ENCODE data around the gene WDR45B.
"Not testable (repeated sequence)": the region's sequence is repeated elsewhere in the genome, so short reads cannot be mapped to it uniquely, and the experiment has no call there.

Gene WDR45B

GRCh38 chr17:82658331-82658730, 10.1 kb upstream of the WDR45B start:
- in situ Hi-C loops (cut with MboI; ENCODE audit: low sequenced_read_pairs) = no loop called here

DNA sequence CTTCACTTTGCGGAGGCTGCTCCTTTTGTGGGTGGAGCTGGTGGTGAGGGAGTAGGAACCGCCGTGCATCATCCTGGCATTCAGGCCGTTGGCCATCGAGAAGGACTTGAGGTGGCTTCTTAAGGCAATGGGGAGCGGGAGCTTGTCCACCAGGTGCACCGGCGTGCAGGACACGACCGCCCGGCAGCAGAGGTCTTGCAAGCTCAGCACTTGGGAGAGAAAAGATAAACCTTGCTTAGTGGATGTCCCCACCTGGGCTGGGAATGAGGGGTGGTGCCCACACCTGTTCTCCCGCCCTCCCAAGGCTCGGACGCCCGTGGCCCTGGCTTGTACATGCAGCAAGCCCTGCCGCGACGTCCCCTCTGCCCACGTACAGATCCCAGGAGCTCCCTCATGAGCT, 9.7 kb upstream of the WDR45B start:
- in situ Hi-C loops (cut with MboI; ENCODE audit: low sequenced_read_pairs) = no loop called here

DNA sequence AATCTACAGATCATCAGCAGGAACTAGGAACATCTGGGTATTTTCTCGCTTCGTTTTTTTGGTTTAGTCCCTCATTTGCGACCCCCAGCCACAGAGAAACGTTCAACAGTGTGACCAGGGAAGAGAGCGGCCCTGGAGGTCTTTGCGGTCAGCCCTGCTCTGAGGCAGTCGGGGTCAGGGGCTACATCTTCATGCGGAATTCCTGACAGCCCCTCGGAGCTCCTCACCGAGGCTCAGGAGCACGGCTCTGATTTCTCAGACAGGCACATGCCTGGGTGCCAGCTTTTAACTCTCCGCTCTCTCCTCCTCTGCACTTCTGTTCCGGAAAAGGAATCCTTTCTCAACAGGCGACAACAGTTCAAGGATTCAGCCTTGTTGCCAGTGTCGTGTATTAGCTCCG, 8.0 kb upstream of the WDR45B start:
- in situ Hi-C loops (cut with MboI; ENCODE audit: low sequenced_read_pairs) = no loop called here

GRCh38 chr17:82655523-82655922, 7.3 kb upstream of the WDR45B start:
- in situ Hi-C loops (cut with MboI; ENCODE audit: low sequenced_read_pairs) = no loop called here

GRCh38 chr17:82655038-82655479, 6.8 kb upstream of the WDR45B start:
- in situ Hi-C loops (cut with MboI; ENCODE audit: low sequenced_read_pairs) = no loop called here

DNA sequence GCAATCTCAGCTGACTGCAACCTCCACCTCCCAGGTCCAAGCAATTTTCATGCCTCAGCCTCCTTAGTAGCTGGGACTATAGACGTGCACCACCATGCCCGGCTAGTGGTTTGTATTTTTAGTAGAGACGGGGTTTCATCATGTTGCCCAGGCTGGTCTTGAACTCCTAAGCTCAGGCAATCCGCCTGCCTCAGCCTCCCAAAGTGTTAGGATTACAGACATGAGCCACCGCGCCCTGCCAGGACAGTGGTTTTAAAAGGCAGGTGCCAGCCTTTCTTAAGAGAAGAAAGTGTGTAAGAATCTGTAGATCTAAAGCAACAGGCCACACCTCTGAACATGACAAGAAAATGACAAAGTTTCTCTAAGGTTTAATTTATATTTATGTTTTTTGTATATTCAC, 6.4 kb upstream of the WDR45B start:
- in situ Hi-C loops (cut with MboI; ENCODE audit: low sequenced_read_pairs) = not testable (repeated sequence)

GRCh38 chr17:82653651-82654528, 5.6 kb upstream of the WDR45B start:
- in situ Hi-C loops (cut with MboI; ENCODE audit: low sequenced_read_pairs) = no loop called here

GRCh38 chr17:82650723-82651122, 2.5 kb upstream of the WDR45B start:
- in situ Hi-C loops (cut with MboI; ENCODE audit: low sequenced_read_pairs) = no loop called here

GRCh38 chr17:82649501-82650261, 1.4 kb upstream of the WDR45B start:
- in situ Hi-C loops (cut with MboI; ENCODE audit: low sequenced_read_pairs) = no loop called here

DNA sequence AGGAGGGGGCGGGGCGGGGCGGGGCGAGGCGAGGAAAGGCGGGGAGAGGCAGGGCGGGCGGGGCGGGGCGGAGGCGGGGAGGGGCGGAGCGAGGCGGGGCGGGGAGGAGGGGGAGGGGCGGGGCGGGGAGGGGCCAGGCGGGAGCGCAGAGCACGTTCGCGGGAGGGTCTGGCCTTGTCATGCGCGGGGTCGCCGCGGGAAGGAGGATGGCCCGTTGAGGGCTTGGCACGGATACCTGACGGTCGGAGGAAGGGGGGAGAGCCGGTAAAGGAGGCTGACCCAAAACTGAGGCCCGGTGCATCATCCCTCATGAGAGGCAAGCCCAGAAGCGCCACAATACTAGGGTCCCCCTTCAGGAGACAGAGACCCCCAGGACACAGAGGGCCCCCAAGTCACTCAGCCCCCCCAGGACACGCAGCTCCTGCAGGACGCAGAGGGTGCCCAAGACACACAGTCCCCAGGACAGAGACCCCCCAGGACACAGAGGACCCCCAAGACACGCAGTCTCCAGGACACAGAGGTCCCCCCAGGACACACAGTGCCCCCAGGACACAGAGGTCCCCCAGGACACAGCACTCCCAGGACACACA, 593 bp upstream of the WDR45B start:
- in situ Hi-C loops (cut with MboI; ENCODE audit: low sequenced_read_pairs) = no loop called here

- in situ Hi-C loops (cut with MboI; ENCODE audit: low sequenced_read_pairs) = no loop called here
Observed at GRCh38 chr17:82647593-82648164, 565 bp downstream of the WDR45B start.

GRCh38 chr17:82645516-82645915, 2.7 kb downstream of the WDR45B start:
- in situ Hi-C loops (cut with MboI; ENCODE audit: low sequenced_read_pairs) = no loop called here

- in situ Hi-C loops (cut with MboI; ENCODE audit: low sequenced_read_pairs) = no loop called here
Observed at GRCh38 chr17:82644148-82644547, 4.1 kb downstream of the WDR45B start.

DNA sequence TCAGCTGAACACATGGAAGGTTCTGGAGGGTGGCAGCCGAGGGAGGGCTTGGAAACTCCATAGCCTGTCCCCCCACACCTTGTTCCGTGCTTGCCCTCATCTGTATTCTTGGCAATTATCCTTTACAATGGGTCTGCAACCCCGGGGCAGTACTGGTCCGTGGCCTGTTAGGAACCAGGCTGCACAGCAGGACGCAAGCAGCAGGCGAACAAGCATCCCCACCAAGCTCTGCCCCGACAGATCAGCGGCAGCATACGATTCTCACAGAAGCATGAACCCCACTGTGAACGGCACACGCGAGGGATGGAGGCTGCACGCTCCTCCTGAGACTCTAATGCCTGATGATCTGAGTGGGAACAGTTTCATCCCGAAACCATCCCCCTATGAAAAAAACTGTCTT, 6.2 kb downstream of the WDR45B start:
- in situ Hi-C loops (cut with MboI; ENCODE audit: low sequenced_read_pairs) = no loop called here

DNA sequence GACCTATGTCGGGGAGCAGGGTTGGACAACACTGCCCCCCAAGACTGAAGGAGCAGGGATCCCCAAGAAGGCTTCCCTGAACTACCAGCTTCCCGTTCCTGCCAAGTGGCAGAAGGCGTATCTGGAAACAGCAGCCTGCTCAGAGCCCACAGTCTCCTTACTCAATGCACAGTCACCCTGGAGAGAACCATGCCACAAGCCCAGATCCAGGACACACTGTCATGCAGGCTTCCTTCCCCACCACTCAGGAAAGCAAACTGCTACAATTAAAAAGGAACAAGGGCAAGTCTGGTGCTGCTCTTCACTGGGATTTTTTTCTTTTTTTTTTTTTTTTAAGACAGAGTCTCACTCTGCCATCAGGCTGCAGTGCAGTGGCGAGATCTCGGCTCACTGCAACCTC, 8.2 kb downstream of the WDR45B start:
- in situ Hi-C loops (cut with MboI; ENCODE audit: low sequenced_read_pairs) = no loop called here

- in situ Hi-C loops (cut with MboI; ENCODE audit: low sequenced_read_pairs) = no loop called here
Observed at GRCh38 chr17:82639628-82640027, 8.6 kb downstream of the WDR45B start.

GRCh38 chr17:82638183-82638773, 10.0 kb downstream of the WDR45B start:
- in situ Hi-C loops (cut with MboI; ENCODE audit: low sequenced_read_pairs) = no loop called here

DNA sequence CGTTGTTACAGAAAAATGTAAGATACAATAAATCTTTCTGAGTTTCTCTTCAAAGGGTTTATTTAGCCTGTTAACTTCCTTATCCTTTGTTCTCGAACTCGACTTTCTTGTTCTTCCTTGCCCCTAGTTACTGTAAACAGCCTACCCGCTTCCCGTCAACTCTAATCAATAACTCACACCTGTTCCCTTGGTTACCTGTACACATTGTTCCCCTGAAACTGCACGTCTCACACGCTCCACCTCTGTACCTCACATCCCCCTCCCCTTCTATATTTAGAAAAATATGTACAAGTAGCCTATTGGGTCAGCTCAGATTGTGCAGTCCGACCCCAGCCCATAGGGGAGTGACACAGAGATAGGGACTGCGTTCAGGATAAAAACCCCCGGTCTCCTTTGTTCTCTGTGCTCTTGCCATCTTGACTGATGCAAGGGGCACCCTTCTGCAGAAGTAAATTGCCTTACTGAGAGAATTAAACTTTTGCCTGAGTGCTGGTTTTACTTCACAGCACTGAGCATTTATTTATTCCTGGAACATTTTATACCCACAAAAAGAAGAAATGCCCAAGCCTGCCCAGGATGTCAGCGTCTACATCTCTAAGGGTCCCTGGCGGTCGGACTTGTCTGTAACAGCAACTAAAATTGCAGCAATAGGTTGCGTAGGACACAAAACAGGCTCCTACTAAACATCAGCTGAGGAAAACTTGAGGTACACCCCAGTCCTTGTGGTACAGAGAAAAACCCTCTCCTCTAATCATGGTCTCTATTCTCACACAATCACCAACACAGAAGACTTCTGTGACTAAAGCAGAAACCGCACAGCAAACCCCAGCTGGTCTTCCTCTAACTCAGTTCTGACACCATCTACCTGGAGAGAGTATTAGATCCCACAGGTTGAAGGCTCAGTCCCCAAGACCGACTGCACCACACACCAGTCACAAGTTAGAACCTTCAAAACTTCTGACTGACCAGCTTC, 11.3 kb downstream of the WDR45B start:
- in situ Hi-C loops (cut with MboI; ENCODE audit: low sequenced_read_pairs) = no loop called here

DNA sequence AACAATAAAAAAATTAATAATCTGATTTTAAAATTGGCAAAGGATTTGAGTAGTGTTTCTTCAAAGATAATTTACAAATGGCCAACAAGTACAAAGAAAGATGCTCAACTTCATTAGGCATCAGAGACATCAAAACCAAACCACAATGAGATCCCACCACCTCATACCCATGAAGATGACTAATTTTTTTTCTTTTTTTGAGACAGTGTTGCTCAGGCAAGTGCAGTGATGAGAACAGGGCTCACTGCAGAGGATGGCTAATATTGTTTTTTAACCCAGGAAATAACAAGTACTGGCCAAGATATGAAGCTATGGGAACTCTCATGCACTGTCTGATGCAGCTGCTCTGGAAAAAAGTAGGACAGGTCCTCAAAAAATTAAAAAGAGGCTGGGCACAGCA, 14.9 kb downstream of the WDR45B start:
- in situ Hi-C loops (cut with MboI; ENCODE audit: low sequenced_read_pairs) = no loop called here

- in situ Hi-C loops (cut with MboI; ENCODE audit: low sequenced_read_pairs) = no loop called here
Observed at GRCh38 chr17:82632451-82632850, 15.8 kb downstream of the WDR45B start.
